Measurements from ENCODE around the gene TMEM182.

Gene TMEM182

GRCh38 chr2:102832789-102833188 is 71.0 kb downstream of the TMEM182 start:
- Histone ChIP-seq H3K4me3 (ENCODE audit: insufficient read depth, low read depth, low read length, poor library complexity, severe bottlenecking) (no peak overlapping the region), H3K27ac (ENCODE audit: insufficient read depth, low read length, poor library complexity, severe bottlenecking) (no peak overlapping the region), H3K27me3 (replicated peaks; ENCODE audit: control insufficient read depth, insufficient read depth, low read length, poor library complexity, severe bottlenecking) (no peaks in the 10 kb centered on the region), H3K9me3 (ENCODE audit: control insufficient read depth, low read length) (no peaks in the 10 kb centered on the region), H3K36me3 (ENCODE audit: control insufficient read depth, insufficient read depth, low read length) (no peaks in the 10 kb centered on the region), H3K4me1 (ENCODE audit: control insufficient read depth, insufficient read depth, low read length, poor library complexity, severe bottlenecking) (no peaks in the 10 kb centered on the region)
- DNase-seq, result no peak

- Histone ChIP-seq H3K27ac (ENCODE audit: insufficient read depth, low read length, poor library complexity, severe bottlenecking) (no peak overlapping the region), H3K9me3 (ENCODE audit: control insufficient read depth, low read length) (no peaks in the 10 kb centered on the region), H3K4me1 (ENCODE audit: control insufficient read depth, insufficient read depth, low read length, poor library complexity, severe bottlenecking) (no peaks in the 10 kb centered on the region), H3K27me3 (replicated peaks; ENCODE audit: control insufficient read depth, insufficient read depth, low read length, poor library complexity, severe bottlenecking) (no peaks in the 10 kb centered on the region), H3K36me3 (ENCODE audit: control insufficient read depth, insufficient read depth, low read length) (no peaks in the 10 kb centered on the region), H3K4me3 (ENCODE audit: insufficient read depth, low read depth, low read length, poor library complexity, severe bottlenecking) (no peak overlapping the region)
- no peak for DNase-seq
Measured at GRCh38 chr2:102834523-102835273, 72.9 kb downstream of the TMEM182 start.

GRCh38 chr2:102837626-102838198 is 75.9 kb downstream of the TMEM182 start:
- DNase-seq, result no peak
- Histone ChIP-seq H3K9me3 (ENCODE audit: control insufficient read depth, low read length) (no peaks in the 10 kb centered on the region), H3K27me3 (replicated peaks; ENCODE audit: control insufficient read depth, insufficient read depth, low read length, poor library complexity, severe bottlenecking) (no peaks in the 10 kb centered on the region), H3K27ac (ENCODE audit: insufficient read depth, low read length, poor library complexity, severe bottlenecking) (no peak overlapping the region), H3K4me1 (ENCODE audit: control insufficient read depth, insufficient read depth, low read length, poor library complexity, severe bottlenecking) (no peaks in the 10 kb centered on the region), H3K36me3 (ENCODE audit: control insufficient read depth, insufficient read depth, low read length) (no peaks in the 10 kb centered on the region), H3K4me3 (ENCODE audit: insufficient read depth, low read depth, low read length, poor library complexity, severe bottlenecking) (no peak overlapping the region)

GRCh38 chr2:102839668-102840388 is 78.0 kb downstream of the TMEM182 start:
- peak in 1 of 3 donors; percentile 2 for DNase-seq
- Histone ChIP-seq H3K4me3 (ENCODE audit: insufficient read depth, low read depth, low read length, poor library complexity, severe bottlenecking) (no peak overlapping the region), H3K4me1 (ENCODE audit: control insufficient read depth, insufficient read depth, low read length, poor library complexity, severe bottlenecking) (no peaks in the 10 kb centered on the region), H3K27ac (ENCODE audit: insufficient read depth, low read length, poor library complexity, severe bottlenecking) (no peak overlapping the region), H3K9me3 (ENCODE audit: control insufficient read depth, low read length) (no peaks in the 10 kb centered on the region), H3K36me3 (ENCODE audit: control insufficient read depth, insufficient read depth, low read length) (no peaks in the 10 kb centered on the region), H3K27me3 (replicated peaks; ENCODE audit: control insufficient read depth, insufficient read depth, low read length, poor library complexity, severe bottlenecking) (no peaks in the 10 kb centered on the region)

- H3K36me3 ChIP-seq (ENCODE audit: control insufficient read depth, insufficient read depth, low read length), result no peaks in the 10 kb centered on the region
- no peaks in the 10 kb centered on the region for H3K9me3 ChIP-seq (ENCODE audit: control insufficient read depth, low read length)
- H3K4me1 ChIP-seq (ENCODE audit: control insufficient read depth, insufficient read depth, low read length, poor library complexity, severe bottlenecking), result no peaks in the 10 kb centered on the region
- H3K27ac ChIP-seq (ENCODE audit: insufficient read depth, low read length, poor library complexity, severe bottlenecking), result no peak overlapping the region
- DNase-seq, result no peak
- H3K27me3 ChIP-seq (replicated peaks; ENCODE audit: control insufficient read depth, insufficient read depth, low read length, poor library complexity, severe bottlenecking), result no peaks in the 10 kb centered on the region
- no peak overlapping the region for H3K4me3 ChIP-seq (ENCODE audit: insufficient read depth, low read depth, low read length, poor library complexity, severe bottlenecking)
Measured at GRCh38 chr2:102841107-102841840, 79.4 kb downstream of the TMEM182 start.

GRCh38 chr2:102843764-102844443 is 82.1 kb downstream of the TMEM182 start:
- no peak for DNase-seq
- Histone ChIP-seq H3K4me1 (ENCODE audit: control insufficient read depth, insufficient read depth, low read length, poor library complexity, severe bottlenecking) (no peaks in the 10 kb centered on the region), H3K4me3 (ENCODE audit: insufficient read depth, low read depth, low read length, poor library complexity, severe bottlenecking) (no peak overlapping the region), H3K9me3 (ENCODE audit: control insufficient read depth, low read length) (no peaks in the 10 kb centered on the region), H3K27ac (ENCODE audit: insufficient read depth, low read length, poor library complexity, severe bottlenecking) (no peak overlapping the region), H3K36me3 (ENCODE audit: control insufficient read depth, insufficient read depth, low read length) (no peaks in the 10 kb centered on the region), H3K27me3 (replicated peaks; ENCODE audit: control insufficient read depth, insufficient read depth, low read length, poor library complexity, severe bottlenecking) (no peaks in the 10 kb centered on the region)

- Histone ChIP-seq H3K27me3 (replicated peaks; ENCODE audit: control insufficient read depth, insufficient read depth, low read length, poor library complexity, severe bottlenecking) (no peaks in the 10 kb centered on the region), H3K9me3 (ENCODE audit: control insufficient read depth, low read length) (no peaks in the 10 kb centered on the region), H3K27ac (ENCODE audit: insufficient read depth, low read length, poor library complexity, severe bottlenecking) (no peak overlapping the region), H3K4me3 (ENCODE audit: insufficient read depth, low read depth, low read length, poor library complexity, severe bottlenecking) (no peak overlapping the region), H3K36me3 (ENCODE audit: control insufficient read depth, insufficient read depth, low read length) (no peaks in the 10 kb centered on the region), H3K4me1 (ENCODE audit: control insufficient read depth, insufficient read depth, low read length, poor library complexity, severe bottlenecking) (no peaks in the 10 kb centered on the region)
- no peak for DNase-seq
Measured at GRCh38 chr2:102844911-102845310, 83.1 kb downstream of the TMEM182 start.

- Histone ChIP-seq H3K27me3 (replicated peaks; ENCODE audit: control insufficient read depth, insufficient read depth, low read length, poor library complexity, severe bottlenecking) (no peaks in the 10 kb centered on the region), H3K4me1 (ENCODE audit: control insufficient read depth, insufficient read depth, low read length, poor library complexity, severe bottlenecking) (no peaks in the 10 kb centered on the region), H3K27ac (ENCODE audit: insufficient read depth, low read length, poor library complexity, severe bottlenecking) (no peak overlapping the region), H3K4me3 (ENCODE audit: insufficient read depth, low read depth, low read length, poor library complexity, severe bottlenecking) (no peak overlapping the region), H3K36me3 (ENCODE audit: control insufficient read depth, insufficient read depth, low read length) (no peaks in the 10 kb centered on the region), H3K9me3 (ENCODE audit: control insufficient read depth, low read length) (no peaks in the 10 kb centered on the region)
- DNase-seq, result no peak
Measured at GRCh38 chr2:102848366-102848839, 86.6 kb downstream of the TMEM182 start.

GRCh38 chr2:102850888-102851287 is 89.1 kb downstream of the TMEM182 start:
- Histone ChIP-seq H3K9me3 (ENCODE audit: control insufficient read depth, low read length) (no peaks in the 10 kb centered on the region), H3K36me3 (ENCODE audit: control insufficient read depth, insufficient read depth, low read length) (no peaks in the 10 kb centered on the region), H3K27ac (ENCODE audit: insufficient read depth, low read length, poor library complexity, severe bottlenecking) (no peak overlapping the region), H3K4me1 (ENCODE audit: control insufficient read depth, insufficient read depth, low read length, poor library complexity, severe bottlenecking) (no peaks in the 10 kb centered on the region), H3K27me3 (replicated peaks; ENCODE audit: control insufficient read depth, insufficient read depth, low read length, poor library complexity, severe bottlenecking) (no peaks in the 10 kb centered on the region), H3K4me3 (ENCODE audit: insufficient read depth, low read depth, low read length, poor library complexity, severe bottlenecking) (no peak overlapping the region)
- DNase-seq, result no peak
